ENCODE results near the gene VKORC1L1. TPM values are rescaled to one million over a fixed set of nuclear protein-coding genes. Genes with fewer than 3 reads are reported as not detected.

The VKORC1L1 gene
- total RNA-seq, 1 experiment from 2014 or later = 25.3 TPM

DNA sequence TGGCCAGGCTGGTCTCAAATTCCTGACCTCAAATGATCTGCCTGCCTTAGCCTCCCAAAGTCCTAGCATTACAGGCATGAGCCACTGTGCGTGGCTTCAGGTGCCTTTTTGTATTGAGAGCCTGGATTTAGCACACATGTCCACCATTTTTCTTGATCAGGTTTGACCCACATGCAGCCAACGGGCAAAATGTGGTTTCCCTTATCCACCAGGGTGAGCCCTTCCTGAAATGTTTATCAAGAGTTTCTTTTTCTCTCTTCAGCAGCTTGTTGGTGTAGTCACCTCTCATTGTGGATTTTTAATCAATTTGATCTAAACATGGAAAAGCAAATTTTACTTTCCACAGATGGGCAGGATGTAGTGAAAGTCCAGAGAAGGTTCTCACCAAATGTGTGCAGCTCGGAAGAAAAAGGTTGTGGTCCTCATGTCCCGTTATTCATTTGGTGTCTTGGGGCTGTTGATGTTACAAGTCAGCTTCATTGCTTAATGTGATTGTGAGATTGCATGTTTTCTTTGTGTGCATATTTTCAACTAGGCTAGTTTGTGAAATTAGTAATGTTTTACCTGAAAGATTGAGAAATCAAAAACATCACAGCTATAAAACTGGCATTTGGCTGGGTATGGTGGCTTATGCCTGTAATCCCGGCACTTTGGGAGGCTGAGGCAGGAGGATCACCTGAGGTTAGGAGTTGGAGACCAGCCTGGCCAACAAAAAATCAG is 80.3 kb downstream of the VKORC1L1 start:
- intact Hi-C loops (cut with micrococcal nuclease; ENCODE audit: unreplicated experiment) = no loop called here
- Mint-ChIP-seq H3K9me3 (ENCODE audit: low read depth, unreplicated experiment) (no peaks in the 10 kb centered on the region), H3K4me1 (ENCODE audit: low read depth, unreplicated experiment) (no peaks in the 10 kb centered on the region), H3K27me3 (ENCODE audit: unreplicated experiment) (no peaks in the 10 kb centered on the region), H3K27ac (ENCODE audit: unreplicated experiment) (no peak overlapping the region), H3K36me3 (ENCODE audit: insufficient read depth, unreplicated experiment) (no peaks in the 10 kb centered on the region), H3K4me3 (ENCODE audit: low read depth, unreplicated experiment) (no peak overlapping the region)
- no peak for DNase-seq
- TF ChIP-seq, protein P1, sequence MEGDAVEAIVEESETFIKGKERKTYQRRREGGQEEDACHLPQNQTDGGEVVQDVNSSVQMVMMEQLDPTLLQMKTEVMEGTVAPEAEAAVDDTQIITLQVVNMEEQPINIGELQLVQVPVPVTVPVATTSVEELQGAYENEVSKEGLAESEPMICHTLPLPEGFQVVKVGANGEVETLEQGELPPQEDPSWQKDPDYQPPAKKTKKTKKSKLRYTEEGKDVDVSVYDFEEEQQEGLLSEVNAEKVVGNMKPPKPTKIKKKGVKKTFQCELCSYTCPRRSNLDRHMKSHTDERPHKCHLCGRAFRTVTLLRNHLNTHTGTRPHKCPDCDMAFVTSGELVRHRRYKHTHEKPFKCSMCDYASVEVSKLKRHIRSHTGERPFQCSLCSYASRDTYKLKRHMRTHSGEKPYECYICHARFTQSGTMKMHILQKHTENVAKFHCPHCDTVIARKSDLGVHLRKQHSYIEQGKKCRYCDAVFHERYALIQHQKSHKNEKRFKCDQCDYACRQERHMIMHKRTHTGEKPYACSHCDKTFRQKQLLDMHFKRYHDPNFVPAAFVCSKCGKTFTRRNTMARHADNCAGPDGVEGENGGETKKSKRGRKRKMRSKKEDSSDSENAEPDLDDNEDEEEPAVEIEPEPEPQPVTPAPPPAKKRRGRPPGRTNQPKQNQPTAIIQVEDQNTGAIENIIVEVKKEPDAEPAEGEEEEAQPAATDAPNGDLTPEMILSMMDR (IDR thresholded peaks at IDR 0.05; ENCODE audit: unreplicated experiment) = no peak
- CTCF ChIA-PET = interaction anchor here (0.5 kb wide), 1 partner anchor 455 kb away, joined by 3 read pairs; no protein-coding TSS in a partner anchor
- no TSS peak for BruUV-seq (replicated peaks)

DNA sequence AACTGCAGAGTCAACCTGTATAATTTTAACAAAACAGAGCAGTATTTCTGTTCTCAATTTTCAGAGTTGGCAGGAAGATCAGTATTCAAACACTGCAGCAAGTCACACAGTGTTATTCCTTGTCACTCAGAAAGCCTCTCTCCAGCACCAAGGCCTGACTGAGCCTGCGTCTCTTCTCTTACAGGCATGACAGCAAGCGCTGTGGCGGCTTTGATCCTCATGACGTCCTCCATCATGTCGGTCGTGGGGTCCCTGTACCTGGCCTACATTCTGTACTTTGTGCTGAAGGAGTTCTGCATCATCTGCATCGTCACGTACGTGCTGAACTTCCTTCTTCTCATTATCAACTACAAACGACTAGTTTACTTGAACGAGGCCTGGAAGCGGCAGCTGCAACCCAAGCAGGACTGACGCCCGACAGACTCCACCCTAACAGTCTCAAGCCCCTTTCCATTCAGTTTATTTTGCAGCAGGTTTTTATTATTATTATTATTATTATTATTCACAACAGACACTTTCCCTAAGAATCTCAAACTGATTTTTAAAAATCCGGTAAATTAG is 81.1 kb downstream of the VKORC1L1 start:
- TF ChIP-seq, protein P1 (IDR thresholded peaks at IDR 0.05; ENCODE audit: unreplicated experiment) = no peak
- CTCF ChIA-PET = no interaction called here
- intact Hi-C loops (cut with micrococcal nuclease; ENCODE audit: unreplicated experiment) = no loop called here
- H3K36me3 Mint-ChIP-seq (ENCODE audit: insufficient read depth, unreplicated experiment) = no peaks in the 10 kb centered on the region
- no TSS peak for BruUV-seq (replicated peaks)
- no peak overlapping the region for H3K4me3 Mint-ChIP-seq (ENCODE audit: low read depth, unreplicated experiment)
- H3K27me3 Mint-ChIP-seq (ENCODE audit: unreplicated experiment) = no peaks in the 10 kb centered on the region
- no peak for DNase-seq
- no peak overlapping the region for H3K27ac Mint-ChIP-seq (ENCODE audit: unreplicated experiment)
- no peaks in the 10 kb centered on the region for H3K9me3 Mint-ChIP-seq (ENCODE audit: low read depth, unreplicated experiment)
- no peaks in the 10 kb centered on the region for H3K4me1 Mint-ChIP-seq (ENCODE audit: low read depth, unreplicated experiment)

DNA sequence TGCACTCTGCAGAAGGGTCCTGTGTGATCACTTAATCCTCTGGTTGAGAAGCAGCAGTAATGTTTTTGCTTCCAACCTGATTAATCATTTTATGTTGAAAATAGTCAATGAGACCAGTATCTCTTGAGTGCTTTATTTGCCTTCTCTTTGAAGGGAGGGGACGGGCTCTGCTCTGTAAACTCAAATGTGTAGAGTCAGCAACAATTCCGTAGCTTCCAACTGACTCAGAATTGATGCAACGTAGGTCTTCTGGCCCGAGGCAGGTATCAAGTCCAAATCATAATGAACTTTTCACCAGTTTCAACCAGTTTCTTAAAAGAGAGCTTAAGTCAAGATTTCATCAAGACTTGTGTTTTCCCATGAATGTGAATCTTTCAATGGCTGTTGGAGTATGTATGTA is 82.8 kb downstream of the VKORC1L1 start:
- Mint-ChIP-seq H3K9me3 (ENCODE audit: low read depth, unreplicated experiment) (no peaks in the 10 kb centered on the region), H3K4me3 (ENCODE audit: low read depth, unreplicated experiment) (no peak overlapping the region), H3K27ac (ENCODE audit: unreplicated experiment) (no peak overlapping the region), H3K4me1 (ENCODE audit: low read depth, unreplicated experiment) (no peaks in the 10 kb centered on the region), H3K27me3 (ENCODE audit: unreplicated experiment) (no peaks in the 10 kb centered on the region), H3K36me3 (ENCODE audit: insufficient read depth, unreplicated experiment) (peaks cover 7% of the 10 kb centered on the region)
- intact Hi-C loops (cut with micrococcal nuclease; ENCODE audit: unreplicated experiment) = no loop called here
- TF ChIP-seq, protein P1 (IDR thresholded peaks at IDR 0.05; ENCODE audit: unreplicated experiment) = no peak
- CTCF ChIA-PET = no interaction called here
- BruUV-seq (replicated peaks) = no TSS peak
- DNase-seq = no peak

DNA sequence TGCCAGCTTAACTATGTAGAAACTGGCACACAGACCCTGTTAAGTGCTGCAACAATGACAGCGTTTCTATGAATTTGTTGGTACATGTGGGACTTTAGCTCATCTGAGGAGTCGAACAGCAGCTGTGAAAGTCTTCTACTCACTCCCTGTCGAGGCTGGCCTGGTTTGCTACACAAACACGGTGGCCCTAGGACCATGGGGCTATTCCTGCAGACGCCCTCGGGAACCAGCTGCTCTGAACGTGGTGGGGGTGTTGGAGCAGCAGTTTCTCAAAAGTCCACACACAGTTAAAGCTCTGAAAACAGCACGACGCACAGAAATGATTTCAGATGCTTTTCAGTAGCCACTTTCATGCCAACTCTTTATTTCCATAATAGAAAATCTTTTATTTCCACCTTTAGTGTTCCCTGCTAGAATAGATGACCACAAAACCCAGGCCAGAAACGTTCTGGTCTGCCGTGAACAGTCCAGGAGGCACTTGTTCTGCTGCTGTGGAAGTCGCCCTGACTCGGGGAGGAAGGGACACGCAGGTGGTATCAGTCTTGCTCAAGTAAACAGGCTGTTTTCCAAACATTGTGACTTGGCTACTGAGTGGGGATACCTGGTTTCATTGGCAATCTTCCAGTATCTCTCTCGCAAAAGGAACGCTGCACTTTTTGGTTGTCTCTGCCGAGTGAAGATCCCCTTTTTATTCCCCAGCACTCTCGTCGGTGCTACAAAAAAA is 87.6 kb downstream of the VKORC1L1 start:
- TF ChIP-seq, protein P1 (IDR thresholded peaks at IDR 0.05; ENCODE audit: unreplicated experiment) = no peak
- no TSS peak for BruUV-seq (replicated peaks)
- intact Hi-C loops (cut with micrococcal nuclease; ENCODE audit: unreplicated experiment) = no loop called here
- Mint-ChIP-seq H3K4me1 (ENCODE audit: low read depth, unreplicated experiment) (no peaks in the 10 kb centered on the region), H3K27ac (ENCODE audit: unreplicated experiment) (no peak overlapping the region), H3K27me3 (ENCODE audit: unreplicated experiment) (no peaks in the 10 kb centered on the region), H3K4me3 (ENCODE audit: low read depth, unreplicated experiment) (no peak overlapping the region), H3K36me3 (ENCODE audit: insufficient read depth, unreplicated experiment) (peaks cover 17% of the 10 kb centered on the region), H3K9me3 (ENCODE audit: low read depth, unreplicated experiment) (no peaks in the 10 kb centered on the region)
- CTCF ChIA-PET = no interaction called here
- no peak for DNase-seq
